ENCODE results near the gene MMP25.
"Not testable (repeated sequence)": the region's sequence is repeated elsewhere in the genome, so short reads cannot be mapped to it uniquely, and the experiment has no call there.

MMP25 gene

GRCh38 chr16:3028716-3029319, 17.5 kb upstream of the MMP25 start:
- DNase-seq (ENCODE audit: low read depth, low spot score) = no peak

- DNase-seq (ENCODE audit: low read depth, low spot score) = no peak
Observed at GRCh38 chr16:3029491-3030221, 16.7 kb upstream of the MMP25 start.

GRCh38 chr16:3030222-3031212, 15.8 kb upstream of the MMP25 start:
- DNase-seq (ENCODE audit: low read depth, low spot score) = no peak

GRCh38 chr16:3032624-3033023, 13.7 kb upstream of the MMP25 start:
- no peak for DNase-seq (ENCODE audit: low read depth, low spot score)

- no peak for DNase-seq (ENCODE audit: low read depth, low spot score)
Observed at GRCh38 chr16:3035289-3035971, 10.9 kb upstream of the MMP25 start.

- DNase-seq (ENCODE audit: low read depth, low spot score) = no peak
Observed at GRCh38 chr16:3035972-3036725, 10.2 kb upstream of the MMP25 start.

- no peak for DNase-seq (ENCODE audit: low read depth, low spot score)
Observed at GRCh38 chr16:3036726-3037315, 9.5 kb upstream of the MMP25 start, which contains the start of gene BICDL2. BICDL2 (minus strand) TSS chr16:3036944; CDS start chr16:3035496, 1,448 bp downstream.

- DNase-seq (ENCODE audit: low read depth, low spot score) = no peak
Observed at GRCh38 chr16:3038256-3038655, 8.1 kb upstream of the MMP25 start.

- DNase-seq (ENCODE audit: low read depth, low spot score) = no peak
Observed at GRCh38 chr16:3038896-3039295, 7.5 kb upstream of the MMP25 start.

GRCh38 chr16:3042376-3042775, 4.0 kb upstream of the MMP25 start:
- no peak for DNase-seq (ENCODE audit: low read depth, low spot score)

GRCh38 chr16:3044708-3045107, 1.7 kb upstream of the MMP25 start:
- no peak for DNase-seq (ENCODE audit: low read depth, low spot score)

GRCh38 chr16:3046641-3047386, 453 bp downstream of the MMP25 start:
- no peak for DNase-seq (ENCODE audit: low read depth, low spot score)

GRCh38 chr16:3047387-3047720, 993 bp downstream of the MMP25 start:
- no peak for DNase-seq (ENCODE audit: low read depth, low spot score)

- no peak for DNase-seq (ENCODE audit: low read depth, low spot score)
Observed at GRCh38 chr16:3049921-3050481, 3.6 kb downstream of the MMP25 start.

- DNase-seq (ENCODE audit: low read depth, low spot score) = no peak
Observed at GRCh38 chr16:3050487-3050886, 4.1 kb downstream of the MMP25 start.

GRCh38 chr16:3051009-3051408, 4.6 kb downstream of the MMP25 start:
- DNase-seq (ENCODE audit: low read depth, low spot score) = no peak

- DNase-seq (ENCODE audit: low read depth, low spot score) = no peak
Observed at GRCh38 chr16:3051494-3051893, 5.1 kb downstream of the MMP25 start.

GRCh38 chr16:3052571-3053329, 6.4 kb downstream of the MMP25 start:
- DNase-seq (ENCODE audit: low read depth, low spot score) = not testable (repeated sequence)

GRCh38 chr16:3053330-3053710, 7.0 kb downstream of the MMP25 start:
- not testable (repeated sequence) for DNase-seq (ENCODE audit: low read depth, low spot score)
